Caco-2 (cell line): ENCODE measurements around the gene TMEM121B. TPM values are rescaled to one million over a fixed set of nuclear protein-coding genes. Genes with fewer than 3 reads are reported as not detected.
A peak's percentile ranks its signal among the peaks of the same experiment; 100 is the strongest.

ENCODE experiments used
- BruUV-seq: library from RNA; stranded (reverse); fragments of 400-500 nt; replicated peaks from 2 replicates; lab custom pipeline; 2021; lab: Mats Ljungman, UMichigan
- CTCF ChIA-PET: fragments of 300-600 bp; sonication (Branson Sonifier 250); formaldehyde crosslinking; loops from one replicate; lab custom pipeline; 2022; ENCODE audit warnings: antibody characterized with exemption; lab: Charles Lee
- POLR2A ChIA-PET: fragments of 300-600 bp; sonication (Branson Sonifier 250); formaldehyde crosslinking; loops from one replicate; lab custom pipeline; 2022; ENCODE audit warnings: antibody characterized with exemption; lab: Charles Lee
- DNase-seq, 2 experiments: peaks; one replicate each; pipeline versions ENCODE4 v3.0.0 to v3.0.0-alpha.2; 2020 to 2022
- H3K27me3 ChIP-seq: replicated peaks from 2 replicates; pipeline ENCODE4 v1.6.0; 2011; ENCODE audit warnings: low read length; ENCODE audit not compliant: control insufficient read depth, insufficient read depth
- H3K36me3 ChIP-seq: 2 replicates; pipeline ENCODE4 v1.5.1; 2011; ENCODE audit warnings: low read length; ENCODE audit not compliant: control insufficient read depth, insufficient read depth
- H3K4me1 ChIP-seq: fragments of 250-450 bp; sonication (Bioruptor Pico); 2 replicates; pipeline ENCODE4 v1.5.1; 2020; ENCODE audit warnings: mild to moderate bottlenecking
- H3K4me3 ChIP-seq: 2 replicates; pipeline ENCODE4 v1.5.1; 2011; ENCODE audit warnings: low read depth, mild to moderate bottlenecking, control low read depth, low read length
- H3K9me3 ChIP-seq: fragments of 250-450 bp; sonication (Bioruptor Pico); 2 replicates; pipeline ENCODE4 v1.5.1; 2020; ENCODE audit warnings: mild to moderate bottlenecking, moderate library complexity
- H3K27ac Mint-ChIP-seq: one replicate; pipeline ENCODE4 v1.8.0; 2022; ENCODE audit warnings: mixed read lengths; ENCODE audit not compliant: unreplicated experiment
- H3K27me3 Mint-ChIP-seq: one replicate; pipeline ENCODE4 v1.8.0; 2022; ENCODE audit warnings: mixed read lengths; ENCODE audit not compliant: insufficient read depth, unreplicated experiment
- H3K36me3 Mint-ChIP-seq: one replicate; pipeline ENCODE4 v1.8.0; 2022; ENCODE audit warnings: mild to moderate bottlenecking, mixed read lengths; ENCODE audit not compliant: insufficient read depth, unreplicated experiment
- H3K4me1 Mint-ChIP-seq: one replicate; pipeline ENCODE4 v1.8.0; 2022; ENCODE audit warnings: low read depth, mixed read lengths; ENCODE audit not compliant: unreplicated experiment
- H3K4me3 Mint-ChIP-seq: one replicate; pipeline ENCODE4 v1.8.0; 2022; ENCODE audit warnings: mild to moderate bottlenecking, moderate library complexity, mixed read lengths; ENCODE audit not compliant: unreplicated experiment
- H3K9me3 Mint-ChIP-seq: one replicate; pipeline ENCODE4 v1.8.0; 2022; ENCODE audit warnings: mixed read lengths; ENCODE audit not compliant: unreplicated experiment
- intact Hi-C: fragments of 100-400 bp; cut with micrococcal nuclease; formaldehyde crosslinking; loops from one replicate; pipeline ENCODE4 v1.10.0; 2022; ENCODE audit not compliant: unreplicated experiment
- total RNA-seq: library from RNA; stranded (reverse); gene quantifications from 2 replicates; pipeline ENCODE4 v1.2.3, GENCODE V29; 2022
- TF ChIP-seq, protein P1 (sequence below), 2 experiments: fragments of 200-600 bp in 1 of 2; IDR thresholded peaks; 1 replicate in 1 of 2; 2 replicates in 1 of 2; pipeline versions ENCODE4 v1.5.1 to v1.8.0; 2011 to 2022; ENCODE audit warnings: antibody characterized with exemption in 1 of 2, control low read depth in 1 of 2, inconsistent platforms in 1 of 2, low read depth in 1 of 2, low read length in 1 of 2, mild to moderate bottlenecking in 1 of 2, moderate library complexity in 1 of 2; ENCODE audit not compliant: insufficient read depth in 1 of 2, severe bottlenecking in 1 of 2, unreplicated experiment in 1 of 2

TMEM121B gene
- total RNA-seq, 1 experiment from 2014 or later: 0.82 TPM

DNA sequence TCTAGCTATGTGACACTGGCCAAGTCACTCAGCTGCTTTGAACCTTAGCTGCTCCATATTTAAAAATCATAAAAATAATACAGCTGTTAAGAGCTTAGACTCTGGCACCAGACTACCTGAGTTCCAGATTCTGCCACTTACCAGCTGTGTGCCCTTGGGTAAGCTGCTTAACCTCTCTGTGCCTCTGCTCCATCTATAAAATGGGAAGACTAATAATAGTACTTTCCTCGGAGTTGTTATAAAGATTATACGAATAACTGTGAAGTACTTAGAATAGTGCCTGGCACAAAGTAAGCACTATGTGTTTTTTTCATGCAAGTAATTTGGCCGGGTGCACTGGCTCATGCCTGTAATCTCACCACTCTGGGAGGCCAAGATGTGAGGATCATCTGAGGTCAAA, 36.6 kb upstream of the TMEM121B start:
- TF ChIP-seq, protein P1, sequence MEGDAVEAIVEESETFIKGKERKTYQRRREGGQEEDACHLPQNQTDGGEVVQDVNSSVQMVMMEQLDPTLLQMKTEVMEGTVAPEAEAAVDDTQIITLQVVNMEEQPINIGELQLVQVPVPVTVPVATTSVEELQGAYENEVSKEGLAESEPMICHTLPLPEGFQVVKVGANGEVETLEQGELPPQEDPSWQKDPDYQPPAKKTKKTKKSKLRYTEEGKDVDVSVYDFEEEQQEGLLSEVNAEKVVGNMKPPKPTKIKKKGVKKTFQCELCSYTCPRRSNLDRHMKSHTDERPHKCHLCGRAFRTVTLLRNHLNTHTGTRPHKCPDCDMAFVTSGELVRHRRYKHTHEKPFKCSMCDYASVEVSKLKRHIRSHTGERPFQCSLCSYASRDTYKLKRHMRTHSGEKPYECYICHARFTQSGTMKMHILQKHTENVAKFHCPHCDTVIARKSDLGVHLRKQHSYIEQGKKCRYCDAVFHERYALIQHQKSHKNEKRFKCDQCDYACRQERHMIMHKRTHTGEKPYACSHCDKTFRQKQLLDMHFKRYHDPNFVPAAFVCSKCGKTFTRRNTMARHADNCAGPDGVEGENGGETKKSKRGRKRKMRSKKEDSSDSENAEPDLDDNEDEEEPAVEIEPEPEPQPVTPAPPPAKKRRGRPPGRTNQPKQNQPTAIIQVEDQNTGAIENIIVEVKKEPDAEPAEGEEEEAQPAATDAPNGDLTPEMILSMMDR (IDR thresholded peaks at IDR 0.05; ENCODE audit: insufficient read depth in 1 of 2, low read depth in 1 of 2, low read length in 1 of 2, severe bottlenecking in 1 of 2, unreplicated experiment in 1 of 2): no peak
- Mint-ChIP-seq H3K4me1 (no peaks in the 10 kb centered on the region), H3K27me3 (no peaks in the 10 kb centered on the region), H3K36me3 (peaks cover 28% of the 10 kb centered on the region), H3K4me3 (peak overlapping the region; percentile 86), H3K27ac (no peak overlapping the region), H3K9me3 (no peaks in the 10 kb centered on the region)
- TSS peak; percentile 55 for BruUV-seq
- intact Hi-C loops: loop anchor here (1.0 kb wide), 1 partner anchor 36 kb away; the partner anchor contains the start of gene TMEM121B
- ChIA-PET CTCF (interaction anchor here (1.0 to 2.5 kb wide), 3 partner anchors 11 to 14 kb away, joined by 3 to 21 read pairs (median 7); no protein-coding TSS in a partner anchor), POLR2A (no interaction called here)
- no peak for DNase-seq
- H3K9me3 ChIP-seq: no peaks in the 10 kb centered on the region
- H3K4me3 ChIP-seq: peak overlapping the region; percentile 97
- 0 out of 2 replicates have a peak, but pooled peaks cover 1% of the 10 kb centered on the region for H3K36me3 ChIP-seq
- H3K27me3 ChIP-seq: no peaks in the 10 kb centered on the region
- H3K4me1 ChIP-seq: 0 out of 2 replicates have a peak, but pooled peaks cover 3% of the 10 kb centered on the region

- CTCF ChIA-PET: no interaction called here
- no TSS peak for BruUV-seq
- no peak overlapping the region for H3K4me3 Mint-ChIP-seq
These were observed 34.8 kb upstream of the TMEM121B start for GRCh38 chr22:17155941-17156340.

DNA sequence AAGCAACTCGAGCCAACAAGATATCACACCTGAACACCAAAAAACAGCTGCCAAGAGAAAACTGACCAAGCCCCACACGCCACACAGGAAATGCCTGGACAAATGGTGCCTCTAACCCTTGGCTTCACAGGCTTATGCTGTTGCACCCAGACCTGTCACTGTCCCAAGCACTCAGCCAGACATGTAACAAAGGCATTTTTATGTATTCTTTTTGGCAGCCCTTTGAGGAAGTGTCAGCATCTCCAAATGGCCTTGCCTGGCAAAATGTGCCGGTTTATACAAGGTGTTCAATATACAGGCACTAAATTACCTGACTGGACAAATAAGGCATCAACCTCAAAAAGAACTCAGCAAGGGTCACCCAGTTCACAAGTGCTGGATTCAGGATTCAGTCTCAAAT, 31.8 kb upstream of the TMEM121B start:
- no peak overlapping the region for H3K27ac Mint-ChIP-seq
- Histone ChIP-seq H3K4me3 (no peak overlapping the region), H3K36me3 (peaks cover 1% of the 10 kb centered on the region), H3K9me3 (no peaks in the 10 kb centered on the region), H3K27me3 (no peaks in the 10 kb centered on the region), H3K4me1 (peaks cover 12% of the 10 kb centered on the region)
- ChIA-PET POLR2A (no interaction called here), CTCF (no interaction called here)
- intact Hi-C loops: no loop called here
- H3K9me3 Mint-ChIP-seq: no peaks in the 10 kb centered on the region
- H3K4me1 Mint-ChIP-seq: peaks cover 10% of the 10 kb centered on the region
- TF ChIP-seq, protein P1 (IDR thresholded peaks at IDR 0.05; ENCODE audit: insufficient read depth in 1 of 2, low read depth in 1 of 2, low read length in 1 of 2, severe bottlenecking in 1 of 2, unreplicated experiment in 1 of 2): no peak
- BruUV-seq: no TSS peak
- no peak overlapping the region for H3K4me3 Mint-ChIP-seq
- DNase-seq: no peak
- peaks cover 15% of the 10 kb centered on the region for H3K36me3 Mint-ChIP-seq
- H3K27me3 Mint-ChIP-seq: no peaks in the 10 kb centered on the region

More at GRCh38 chr22:17155941-17156340, 34.8 kb upstream of the TMEM121B start:
- H3K4me1 ChIP-seq: 0 out of 2 replicates have a peak, but pooled peaks cover 3% of the 10 kb centered on the region
- Mint-ChIP-seq H3K36me3 (peaks cover 28% of the 10 kb centered on the region), H3K9me3 (no peaks in the 10 kb centered on the region), H3K4me1 (no peaks in the 10 kb centered on the region), H3K27me3 (no peaks in the 10 kb centered on the region), H3K27ac (no peak overlapping the region)
- POLR2A ChIA-PET: no interaction called here
- no peaks in the 10 kb centered on the region for H3K27me3 ChIP-seq
- no peak for DNase-seq
- H3K9me3 ChIP-seq: no peaks in the 10 kb centered on the region
- 0 out of 2 replicates have a peak, but pooled peaks cover 1% of the 10 kb centered on the region for H3K36me3 ChIP-seq
- no peak overlapping the region for H3K4me3 ChIP-seq
- TF ChIP-seq, protein P1 (IDR thresholded peaks at IDR 0.05; ENCODE audit: insufficient read depth in 1 of 2, low read depth in 1 of 2, low read length in 1 of 2, severe bottlenecking in 1 of 2, unreplicated experiment in 1 of 2): no peak
- intact Hi-C loops: no loop called here
